PC-3 (cell line): ENCODE measurements around the gene MATCAP1. TPM values are rescaled to one million over a fixed set of nuclear protein-coding genes. Genes with fewer than 3 reads are reported as not detected.

Source experiments
- ATAC-seq: fragments of 200-7000 bp; cut with Tn5 transposase; 2 replicates; pipeline ENCODE4 v1.9.1; 2020; ENCODE audit warnings: mild to moderate bottlenecking, moderate library complexity
- BruUV-seq: library from RNA; stranded (reverse); fragments of 400-500 nt; replicated peaks from 2 replicates; lab custom pipeline; 2021; lab: Mats Ljungman, UMichigan
- CTCF ChIA-PET: fragments of 300-600 bp; sonication (Branson Sonifier 250); formaldehyde crosslinking; loops from one replicate; lab custom pipeline; 2022; ENCODE audit warnings: antibody characterized with exemption; lab: Charles Lee
- POLR2A ChIA-PET: fragments of 300-600 bp; sonication (Branson Sonifier 250); formaldehyde crosslinking; loops from one replicate; lab custom pipeline; 2022; ENCODE audit warnings: antibody characterized with exemption; ENCODE audit not compliant: unreplicated experiment; lab: Charles Lee
- DNase-seq: peaks from one replicate; pipeline ENCODE4 v3.0.0-alpha.2; 2015
- H2AFZ ChIP-seq: fragments of 300-600 bp; sonication (generic); 2 replicates; pipeline ENCODE4 v1.6.0; 2016; ENCODE audit warnings: antibody characterized with exemption, low read length
- H3F3A ChIP-seq: fragments of 300-600 bp; sonication (generic); one replicate; pipeline ENCODE4 v1.6.0; 2017; ENCODE audit warnings: antibody characterized with exemption, low read length, control low read depth, mild to moderate bottlenecking; ENCODE audit not compliant: unreplicated experiment
- H3K27ac ChIP-seq: fragments of 300-600 bp; sonication (generic); 2 replicates; pipeline ENCODE4 v1.5.1; 2016; ENCODE audit warnings: mild to moderate bottlenecking, low read length
- H3K27me3 ChIP-seq: fragments of 300-600 bp; sonication (generic); 2 replicates; pipeline ENCODE4 v1.6.1; 2016; ENCODE audit warnings: low read length, mixed read lengths
- H3K36me3 ChIP-seq: fragments of 300-600 bp; sonication (generic); 2 replicates; pipeline ENCODE4 v1.6.1; 2016; ENCODE audit warnings: low read depth, mixed run types, low read length, mixed read lengths
- H3K4me1 ChIP-seq: fragments of 300-600 bp; sonication (generic); 2 replicates; pipeline ENCODE4 v1.5.1; 2016; ENCODE audit warnings: low read length; ENCODE audit not compliant: insufficient read depth
- H3K4me2 ChIP-seq: fragments of 300-600 bp; sonication (generic); 2 replicates; pipeline ENCODE4 v1.6.0; 2016; ENCODE audit warnings: low read length
- H3K4me3 ChIP-seq: fragments of 300-600 bp; sonication (generic); 2 replicates; pipeline ENCODE4 v1.5.1; 2016; ENCODE audit warnings: mild to moderate bottlenecking, low read length, mixed read lengths
- H3K79me2 ChIP-seq: fragments of 300-600 bp; sonication (generic); 2 replicates; pipeline ENCODE4 v1.6.1; 2017; ENCODE audit warnings: low read length, mixed read lengths
- H3K9ac ChIP-seq: fragments of 300-600 bp; sonication (generic); 2 replicates; pipeline ENCODE4 v1.6.0; 2016; ENCODE audit warnings: mild to moderate bottlenecking, low read length
- H3K9me2 ChIP-seq: fragments of 300-600 bp; sonication (generic); replicated peaks from 2 replicates; pipeline ENCODE4 v1.6.1; 2016; ENCODE audit warnings: mixed run types, low read length, mixed read lengths
- H3K9me3 ChIP-seq: fragments of 300-600 bp; sonication (generic); 2 replicates; pipeline ENCODE4 v1.6.1; 2016; ENCODE audit warnings: low read length, mixed read lengths
- H4K20me1 ChIP-seq: fragments of 300-600 bp; sonication (generic); 2 replicates; pipeline ENCODE4 v1.6.1; 2016; ENCODE audit warnings: low read length, mixed read lengths
- CTCF ChIP-seq: fragments of 300-600 bp; sonication (generic); conservative IDR thresholded peaks from 2 replicates; pipeline ENCODE4 v1.5.1; 2017; ENCODE audit warnings: antibody characterized with exemption, low read depth, mild to moderate bottlenecking, low read length
- EZH2 ChIP-seq: fragments of 300-600 bp; sonication (generic); IDR thresholded peaks from one replicate; pipeline ENCODE4 v1.6.1; 2017; ENCODE audit warnings: antibody characterized with exemption, mild to moderate bottlenecking, low read length; ENCODE audit not compliant: unreplicated experiment
- EZH2phosphoT487 ChIP-seq: fragments of 300-600 bp; sonication (generic); IDR thresholded peaks from 2 replicates; pipeline ENCODE4 v1.6.1; 2018; ENCODE audit warnings: mild to moderate bottlenecking, antibody characterized with exemption, low read length, borderline replicate concordance
- intact Hi-C: fragments of 100-400 bp; cut with micrococcal nuclease; formaldehyde crosslinking; loops from 2 replicates; pipeline ENCODE4 v1.9.0; 2023
- total RNA-seq: library from RNA; depleted of rRNA; stranded (reverse); fragments of >200 nt; gene quantifications from 2 replicates; pipeline ENCODE4 v1.2.3, GENCODE V29; 2014

Gene MATCAP1
- total RNA-seq, 1 experiment from 2014 or later, result 29.6 TPM

- no peaks in the 10 kb centered on the region for H4K20me1 ChIP-seq
- no peaks in the 10 kb centered on the region for H3F3A ChIP-seq
- DNase-seq, result no peak
- 0 out of 2 replicates have a peak overlapping the region, but pooled peaks have one; percentile 95 for H3K4me3 ChIP-seq
- no peaks in the 10 kb centered on the region for H3K9me2 ChIP-seq
- H3K9me3 ChIP-seq, result no peaks in the 10 kb centered on the region
- H3K9ac ChIP-seq, result no peak overlapping the region
- H3K27ac ChIP-seq, result no peak overlapping the region
- ATAC-seq, result no peak
- POLR2A ChIA-PET, result no interaction called here
- no TSS peak for BruUV-seq
- H3K4me2 ChIP-seq, result peak overlapping the region; percentile 98; the same call in 1 of the 2 replicates
- no peaks in the 10 kb centered on the region for H3K36me3 ChIP-seq
- H3K4me1 ChIP-seq, result peaks cover 18% of the 10 kb centered on the region
- no peaks in the 10 kb centered on the region for H3K27me3 ChIP-seq
- TF ChIP-seq EZH2phosphoT487 (no peak), EZH2 (no peak), CTCF (no peak)
- CTCF ChIA-PET, result no interaction called here
- no peaks in the 10 kb centered on the region for H3K79me2 ChIP-seq
- intact Hi-C loops, result loop anchor here (5.0 kb wide), 1 partner anchor 145 kb away; no protein-coding TSS in a partner anchor
- H2AFZ ChIP-seq, result no peak overlapping the region
Observed at GRCh38 chr16:67162506-67163163, 21.1 kb downstream of the MATCAP1 start.

GRCh38 chr16:67161595-67162058 is 22.1 kb downstream of the MATCAP1 start:
- H3K27me3 ChIP-seq, result no peaks in the 10 kb centered on the region

More at GRCh38 chr16:67161595-67162058, 22.1 kb downstream of the MATCAP1 start:
- CTCF ChIA-PET, result no interaction called here
- Histone ChIP-seq H3K27ac (0 out of 2 replicates have a peak overlapping the region, but pooled peaks have one; percentile 5), H3K9ac (peak overlapping the region; percentile 81), H4K20me1 (no peaks in the 10 kb centered on the region), H3F3A (no peaks in the 10 kb centered on the region), H3K36me3 (no peaks in the 10 kb centered on the region), H3K9me2 (no peaks in the 10 kb centered on the region), H3K4me2 (peak overlapping the region; percentile 98), H3K9me3 (no peaks in the 10 kb centered on the region), H3K79me2 (no peaks in the 10 kb centered on the region), H2AFZ (peak overlapping the region; percentile 80), H3K4me3 (peak overlapping the region; percentile 95), H3K4me1 (peaks cover 18% of the 10 kb centered on the region)
- ATAC-seq, result peak; percentile 20
- POLR2A ChIA-PET, result no interaction called here
- intact Hi-C loops, result loop anchor here (2.0 to 5.0 kb wide), 2 partner anchors 13 to 144 kb away; no protein-coding TSS in a partner anchor
- TF ChIP-seq EZH2 (no peak), CTCF (no peak), EZH2phosphoT487 (no peak)
- BruUV-seq, result no TSS peak
- DNase-seq, result peak; percentile 41
